KG1 (cell line): Measurements from ENCODE around the gene MYH2.
"Not testable (repeated sequence)": the region's sequence is repeated elsewhere in the genome, so short reads cannot be mapped to it uniquely, and the experiment has no call there.

Source experiments
- DNase-seq: peaks from one replicate; lab custom pipeline; 2025; lab: John Stamatoyannopoulos, UW

The MYH2 gene

DNA sequence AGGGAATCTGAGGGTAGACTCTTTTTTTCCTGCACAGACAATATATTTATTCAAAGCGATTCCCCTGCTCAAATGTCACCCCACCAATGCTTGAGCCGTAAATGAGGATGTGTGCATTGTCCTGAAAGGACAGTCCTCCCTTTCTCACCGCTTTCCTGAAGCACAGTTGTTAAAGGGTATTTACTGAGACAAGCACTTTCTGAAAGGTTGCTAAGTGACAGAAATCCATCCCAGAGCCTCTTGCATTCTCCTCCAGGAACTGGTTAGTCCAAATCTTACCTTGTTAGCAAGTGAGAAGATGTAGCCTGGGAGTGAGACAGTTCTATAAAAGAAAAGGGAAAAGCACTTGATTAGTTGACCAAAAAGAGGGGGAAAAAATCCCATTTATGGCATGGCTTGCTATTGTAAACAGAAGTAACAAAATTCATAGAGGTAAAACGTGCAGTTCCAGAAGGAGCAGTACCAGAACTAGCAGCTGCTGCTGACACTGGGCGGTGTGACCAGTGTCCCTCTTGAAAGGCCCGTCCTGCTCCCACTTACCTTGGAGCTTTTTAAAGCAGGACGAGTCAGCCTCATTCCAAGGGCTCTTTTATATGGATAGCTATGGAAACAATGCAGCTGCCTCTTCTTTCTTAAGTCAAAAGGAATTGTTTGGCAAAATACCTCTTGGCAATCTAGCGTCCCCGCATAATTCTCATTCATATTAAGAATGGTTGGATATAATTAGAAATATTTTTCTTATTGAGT lies at the start of gene MYH2:
Gene MYH2, minus strand, starts transcription at position 563 of the 747 bp plus-strand sequence. CDS start 1,738 bp downstream, outside the sequence.
- no peak for DNase-seq

DNA sequence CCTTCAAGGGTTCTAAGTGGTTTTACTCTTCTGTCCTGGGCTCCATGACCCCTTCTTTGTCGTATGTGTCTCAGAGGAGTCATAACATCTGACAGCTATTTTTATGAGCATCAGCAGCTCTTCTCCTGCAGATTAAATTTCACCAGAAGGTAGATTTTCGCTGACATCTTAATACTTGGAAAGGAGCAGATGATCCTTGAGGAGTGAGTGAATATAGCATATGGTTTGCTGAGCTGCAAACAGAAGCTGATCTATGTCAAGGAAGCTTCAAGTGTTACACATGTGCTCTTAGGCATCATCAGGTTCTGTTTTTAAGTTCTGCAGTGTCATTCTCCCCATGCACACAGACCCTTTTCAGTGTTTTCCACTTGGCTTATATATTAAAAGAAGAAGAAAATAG lies 49.2 kb upstream of the MYH2 start:
- no peak for DNase-seq

GRCh38 chr17:10589553-10590145 lies 40.2 kb upstream of the MYH2 start:
- DNase-seq, result no peak

DNA sequence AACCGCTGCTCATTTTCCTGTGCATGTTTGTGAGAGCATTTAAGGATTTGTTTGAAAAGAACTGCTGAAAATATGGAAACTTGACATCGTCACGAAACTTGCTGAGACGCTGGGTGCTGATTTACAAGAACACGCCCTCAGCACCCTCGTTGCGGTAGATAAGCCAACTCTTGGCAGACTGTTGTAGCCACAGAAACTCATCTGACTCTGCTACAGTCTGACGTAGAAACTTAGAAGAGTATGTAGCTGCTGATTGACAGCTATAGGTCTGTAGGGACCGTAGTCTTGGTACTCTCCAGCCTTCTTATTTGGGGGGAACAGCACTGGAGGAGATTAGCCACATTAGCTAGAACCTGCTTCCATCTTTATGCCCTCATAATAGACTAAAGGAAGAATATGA lies 36.1 kb upstream of the MYH2 start:
- DNase-seq, result no peak

GRCh38 chr17:10583834-10584233 lies 34.4 kb upstream of the MYH2 start:
- no peak for DNase-seq

GRCh38 chr17:10579270-10579669 lies 29.8 kb upstream of the MYH2 start:
- DNase-seq, result no peak

GRCh38 chr17:10574324-10574723 lies 24.9 kb upstream of the MYH2 start:
- DNase-seq, result no peak

GRCh38 chr17:10563991-10564660 lies 14.7 kb upstream of the MYH2 start:
- no peak for DNase-seq

- no peak for DNase-seq
These were observed 8.6 kb upstream of the MYH2 start for GRCh38 chr17:10558049-10558448.

GRCh38 chr17:10557422-10557821 lies 8.0 kb upstream of the MYH2 start:
- DNase-seq, result no peak

- no peak for DNase-seq
These were observed 7.0 kb upstream of the MYH2 start for GRCh38 chr17:10556301-10557005.

DNA sequence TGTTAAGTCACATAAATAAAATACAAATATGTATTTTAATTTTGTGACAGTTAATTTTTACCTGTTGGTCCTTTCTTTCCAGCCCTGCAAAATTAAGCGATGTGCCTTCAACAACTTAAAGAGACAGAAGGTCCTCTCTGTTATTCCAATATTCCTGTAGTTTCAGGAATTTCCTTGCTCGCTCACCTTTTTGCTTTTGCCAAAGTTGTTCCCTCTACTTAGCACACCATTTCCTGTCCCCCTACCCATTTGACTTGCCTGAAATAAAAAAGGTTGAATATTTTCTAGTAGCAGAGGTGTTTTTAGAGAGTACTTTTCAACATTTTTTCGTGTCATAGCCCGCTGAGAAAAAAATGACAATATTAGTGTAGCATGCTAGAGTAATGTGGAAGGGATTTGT lies 556 bp upstream of the MYH2 start:
- no peak for DNase-seq

DNA sequence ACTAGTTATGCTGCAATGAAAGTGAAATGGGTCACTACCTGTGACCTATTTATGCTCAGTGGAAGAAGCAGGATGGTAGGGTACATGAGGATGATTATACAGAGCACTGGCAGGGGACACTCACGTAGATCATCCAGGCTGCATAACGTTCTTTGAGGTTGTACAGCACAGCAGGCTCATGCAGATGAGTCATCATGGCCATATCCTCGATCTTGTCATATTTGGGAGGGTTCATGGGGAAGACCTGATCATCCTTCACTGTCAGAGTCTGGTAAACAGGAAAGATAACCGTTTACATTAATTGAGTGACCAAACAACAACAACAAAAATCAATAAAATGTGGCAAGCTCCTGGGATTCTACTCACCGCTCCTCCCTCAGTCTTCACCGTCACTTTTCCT lies 2.1 kb downstream of the MYH2 start:
- no peak for DNase-seq

- not testable (repeated sequence) for DNase-seq
These were observed 6.0 kb downstream of the MYH2 start for GRCh38 chr17:10543486-10543885.

DNA sequence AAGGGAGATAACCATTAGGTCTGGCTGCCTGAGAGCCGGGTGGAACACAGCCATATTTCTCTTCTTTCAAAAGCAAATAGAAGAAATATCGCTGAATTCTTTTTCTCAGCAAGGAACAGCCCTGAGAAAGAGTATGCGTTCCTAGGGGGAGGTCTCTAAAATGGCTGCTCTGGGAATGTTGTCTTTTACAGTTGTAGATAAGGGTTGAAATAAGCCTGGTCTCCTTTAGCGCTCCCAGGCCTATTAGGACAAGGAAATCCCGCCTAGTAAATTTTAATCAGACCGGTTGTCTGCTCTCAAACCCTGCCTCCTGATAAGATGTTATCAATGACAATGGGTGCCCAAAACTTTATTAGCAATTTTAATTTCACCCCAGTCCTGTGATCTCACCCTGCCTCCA lies 8.3 kb downstream of the MYH2 start:
- not testable (repeated sequence) for DNase-seq

- no peak for DNase-seq
These were observed 17.4 kb downstream of the MYH2 start for GRCh38 chr17:10532026-10532425.

DNA sequence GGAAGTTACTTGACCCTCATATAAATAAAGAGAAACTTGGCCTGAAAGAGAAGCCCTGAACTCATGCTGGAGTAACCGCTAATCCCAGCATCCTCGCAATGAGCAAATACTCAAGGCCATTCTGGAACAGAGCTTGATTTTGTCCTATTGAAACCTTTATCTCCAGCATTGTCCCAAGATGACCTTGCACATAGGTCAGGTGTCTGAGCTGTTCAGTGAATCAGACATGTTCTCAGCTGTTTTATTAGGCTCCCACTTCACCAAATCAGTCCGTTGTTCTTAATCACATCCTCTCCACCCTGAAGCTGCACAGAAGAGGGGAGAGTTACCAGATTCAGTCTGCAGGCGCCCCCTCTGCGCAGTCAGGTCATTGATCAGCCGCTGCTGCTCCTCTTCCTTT lies 22.0 kb downstream of the MYH2 start:
- no peak for DNase-seq

GRCh38 chr17:10526517-10526916 lies 22.9 kb downstream of the MYH2 start:
- no peak for DNase-seq

GRCh38 chr17:10523064-10523463 lies 26.4 kb downstream of the MYH2 start:
- no peak for DNase-seq

DNA sequence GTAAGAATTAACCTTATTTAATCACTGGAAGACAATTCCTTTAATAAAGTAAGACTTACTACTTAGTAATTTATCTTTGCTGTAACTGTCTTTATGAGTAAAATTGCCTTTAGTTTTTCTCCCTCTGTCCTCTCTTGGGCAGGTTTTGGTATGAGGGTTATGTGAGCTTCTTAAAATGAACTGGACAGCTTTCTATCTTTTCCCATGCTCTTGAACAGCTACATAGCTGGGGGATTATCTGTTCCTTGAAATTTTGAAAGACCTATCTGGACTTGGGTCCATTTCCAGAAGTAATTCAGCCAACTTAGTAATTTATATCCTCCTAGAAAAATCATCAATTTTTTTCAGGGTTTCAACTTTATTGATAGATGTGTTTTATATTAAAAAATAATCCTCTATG lies 27.5 kb downstream of the MYH2 start:
- DNase-seq, result no peak

DNA sequence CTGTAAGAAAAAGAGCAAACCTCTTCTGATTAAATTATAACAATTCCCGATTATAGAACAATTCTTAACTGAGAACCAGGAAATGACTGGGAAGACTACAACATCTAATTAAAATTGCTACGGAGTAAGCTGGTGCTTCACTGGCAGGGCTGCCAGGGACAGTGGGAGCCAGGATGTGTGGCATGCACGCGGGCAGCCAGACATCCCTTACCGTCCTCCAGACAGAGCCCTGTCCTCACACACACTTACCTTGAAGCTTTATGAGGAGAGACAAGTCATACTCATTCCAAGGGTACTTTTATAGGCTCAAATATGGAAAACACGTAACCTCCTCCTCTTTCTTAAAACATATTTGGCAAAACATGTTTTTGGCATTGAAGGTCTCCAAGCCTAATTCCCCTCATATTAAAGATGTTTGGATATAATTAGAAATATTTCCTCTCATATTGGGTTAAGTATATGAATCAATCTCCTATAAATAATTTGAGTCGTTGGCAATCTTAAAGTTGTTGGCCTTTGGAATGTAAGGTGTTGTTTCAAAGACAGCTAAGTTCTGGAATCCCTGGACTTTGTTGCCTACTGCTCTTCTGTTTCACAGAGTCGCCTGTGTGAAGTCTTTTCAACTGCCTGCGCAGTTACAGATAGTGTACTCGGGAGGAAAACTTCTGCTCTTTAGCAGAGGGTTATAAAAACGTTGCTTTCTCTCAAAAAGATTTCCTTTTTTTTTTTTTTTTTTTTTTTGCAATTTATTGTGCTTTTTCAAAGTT lies 31.0 kb downstream of the MYH2 start, which contains the start of gene MYH1:
Gene MYH1, minus strand, starts transcription at position 272 of the 767 bp plus-strand sequence. CDS start 1,900 bp downstream, outside the sequence.
- no peak for DNase-seq

DNA sequence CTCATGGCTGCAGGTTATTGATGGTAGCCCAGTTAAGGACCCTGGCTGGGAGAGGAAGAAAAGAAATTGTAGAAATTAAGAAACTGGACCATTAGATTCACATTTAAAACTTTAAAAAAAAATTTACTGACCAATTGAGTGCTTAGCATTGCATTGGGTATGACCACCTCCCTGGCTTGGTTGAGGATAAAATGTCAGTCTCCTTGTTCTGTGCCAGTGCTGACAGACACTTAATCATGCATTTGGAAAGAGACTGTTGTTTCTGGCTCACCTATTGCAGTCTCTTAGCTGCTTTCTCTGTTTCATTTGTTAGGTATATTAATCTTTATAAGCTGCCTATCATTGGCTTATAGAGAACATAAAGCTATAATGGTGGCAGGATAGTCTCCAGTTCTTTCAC lies 32.8 kb downstream of the MYH2 start:
- no peak for DNase-seq
